Thymus (tissue), 11 donors: ENCODE measurements around the gene ADCY10. TPM values are rescaled to one million over a fixed set of nuclear protein-coding genes. Genes with fewer than 3 reads are reported as not detected.

ENCODE experiments used
- DNase-seq, 9 donors: peaks; one replicate each; pipeline ENCODE4 v3.0.0-alpha.2; 2013; ENCODE audit warnings: low spot score in 9 of 9, low read depth in 6 of 9, missing footprints in 1 of 9
- H3K27ac ChIP-seq, 2 donors: one replicate each; pipeline ENCODE4 v1.5.1; 2013; ENCODE audit warnings: control low read depth in 1 of 2, low read depth in 1 of 2, low read length in 1 of 2, mild to moderate bottlenecking in 1 of 2, moderate library complexity in 1 of 2
- H3K27me3 ChIP-seq, 2 donors: one replicate each; pipeline ENCODE4 v1.5.1; 2013; ENCODE audit warnings: low read length in 1 of 2; ENCODE audit not compliant: control insufficient read depth in 2 of 2, insufficient read depth in 1 of 2
- H3K36me3 ChIP-seq, 2 donors: one replicate each; pipeline ENCODE4 v1.5.1; 2013; ENCODE audit warnings: low read length in 1 of 2, mild to moderate bottlenecking in 1 of 2, moderate library complexity in 1 of 2; ENCODE audit not compliant: control insufficient read depth in 2 of 2, insufficient read depth in 2 of 2
- H3K4me1 ChIP-seq, 2 donors: one replicate each; pipeline ENCODE4 v1.5.1; 2013; ENCODE audit warnings: low read length in 2 of 2; ENCODE audit not compliant: control insufficient read depth in 2 of 2, insufficient read depth in 2 of 2
- H3K4me3 ChIP-seq, 2 donors: one replicate each; pipeline ENCODE4 v1.5.1; 2013; ENCODE audit warnings: low read length in 2 of 2, control low read depth in 1 of 2, mild to moderate bottlenecking in 1 of 2
- H3K9me3 ChIP-seq, 2 donors: one replicate each; pipeline ENCODE4 v1.5.1; 2013; ENCODE audit warnings: low read length in 1 of 2, mild to moderate bottlenecking in 1 of 2; ENCODE audit not compliant: control insufficient read depth in 2 of 2, insufficient read depth in 1 of 2
- WGBS: extraction: QIAGEN DNeasy Blood & Tissue Kit; methylation state at CpG from one replicate; pipeline ENCODE4 v1.1.7; 2013; 5-methylcytosine and 5-hydroxymethylcytosine counted together
- polyA plus RNA-seq: library from polyadenylated mRNA; stranded (reverse); fragments of 200-250 nt; gene quantifications from one replicate; pipeline ENCODE4 v1.2.3, GENCODE V29; 2013
- total RNA-seq: library from RNA; stranded (reverse); fragments of 120-200 nt; gene quantifications from one replicate; pipeline ENCODE4 v1.2.4, GENCODE V29; 2013
- donor health status: healthy.

ADCY10 gene
- total and polyA plus RNA-seq, 2 donors = 0.09 to 0.30 TPM

- H3K27ac ChIP-seq = no peak overlapping the region
- 49% methylated on average over 2 of the region's 2 CpGs for WGBS
- H3K9me3 ChIP-seq = no peaks in the 10 kb centered on the region
- H3K4me3 ChIP-seq = no peak overlapping the region
- H3K27me3 ChIP-seq = no peaks in the 10 kb centered on the region
- no peaks in the 10 kb centered on the region for H3K36me3 ChIP-seq
- peaks cover 0 to 3% of the 10 kb centered on the region in 2 donors for H3K4me1 ChIP-seq
- DNase-seq = no peak
These were observed 84.1 kb downstream of the ADCY10 start for GRCh38 chr1:167829868-167830267.

GRCh38 chr1:167826127-167826526, 87.8 kb downstream of the ADCY10 start:
- Histone ChIP-seq H3K36me3 (no peaks in the 10 kb centered on the region), H3K9me3 (no peaks in the 10 kb centered on the region), H3K27ac (no peak overlapping the region), H3K27me3 (no peaks in the 10 kb centered on the region), H3K4me3 (no peak overlapping the region), H3K4me1 (peaks cover 2% of the 10 kb centered on the region in 2 donors)
- DNase-seq = no peak
- 96% methylated on average over 4 of the region's 4 CpGs for WGBS

GRCh38 chr1:167825419-167826079, 88.4 kb downstream of the ADCY10 start:
- Histone ChIP-seq H3K4me3 (no peak overlapping the region), H3K27ac (no peak overlapping the region), H3K36me3 (no peaks in the 10 kb centered on the region), H3K27me3 (peaks cover 0 to 2% of the 10 kb centered on the region in 2 donors), H3K4me1 (peaks cover 2% of the 10 kb centered on the region in 2 donors), H3K9me3 (no peaks in the 10 kb centered on the region)
- WGBS = 93% methylated on average over 4 of the region's 4 CpGs
- DNase-seq = no peak

- Histone ChIP-seq H3K9me3 (no peaks in the 10 kb centered on the region), H3K36me3 (no peaks in the 10 kb centered on the region), H3K4me1 (peaks cover 2 to 8% of the 10 kb centered on the region in 2 donors), H3K27me3 (peaks cover 0 to 3% of the 10 kb centered on the region in 2 donors), H3K4me3 (no peak overlapping the region), H3K27ac (no peak overlapping the region)
- whole genome bisulfite sequencing = 91% methylated on average over 9 of the region's 9 CpGs
- no peak for DNase-seq
These were observed 89.7 kb downstream of the ADCY10 start for GRCh38 chr1:167824163-167824794.

- H3K27me3 ChIP-seq = peaks cover 0 to 3% of the 10 kb centered on the region in 2 donors
- no peak overlapping the region for H3K4me3 ChIP-seq
- DNase-seq = peak in 2 of 9 donors; percentile 9 to 18
- H3K36me3 ChIP-seq = no peaks in the 10 kb centered on the region
- H3K27ac ChIP-seq = no peak overlapping the region
- H3K9me3 ChIP-seq = no peaks in the 10 kb centered on the region
- whole genome bisulfite sequencing = 86% methylated on average over 4 of the region's 4 CpGs
- H3K4me1 ChIP-seq = peaks cover 2 to 8% of the 10 kb centered on the region in 2 donors
These were observed 91.8 kb downstream of the ADCY10 start for GRCh38 chr1:167821969-167822685.

- WGBS = 99% methylated on average over 6 of the region's 6 CpGs
- Histone ChIP-seq H3K36me3 (no peaks in the 10 kb centered on the region), H3K27ac (no peak overlapping the region), H3K27me3 (peaks cover 0 to 3% of the 10 kb centered on the region in 2 donors), H3K4me1 (peaks cover 2 to 8% of the 10 kb centered on the region in 2 donors), H3K4me3 (no peak overlapping the region), H3K9me3 (no peaks in the 10 kb centered on the region)
- DNase-seq = no peak
These were observed 92.6 kb downstream of the ADCY10 start for GRCh38 chr1:167821356-167821685.

GRCh38 chr1:167820684-167821355, 93.1 kb downstream of the ADCY10 start:
- Histone ChIP-seq H3K4me1 (peaks cover 2 to 8% of the 10 kb centered on the region in 2 donors), H3K36me3 (no peaks in the 10 kb centered on the region), H3K27me3 (peaks cover 0 to 3% of the 10 kb centered on the region in 2 donors), H3K4me3 (no peak overlapping the region), H3K27ac (no peak overlapping the region), H3K9me3 (no peaks in the 10 kb centered on the region)
- WGBS = 94% methylated on average over 12 of the region's 12 CpGs
- DNase-seq = no peak

- Histone ChIP-seq H3K27ac (peak overlapping the region in 1 of 2 donors; percentile 25), H3K4me1 (peaks cover 2 to 8% of the 10 kb centered on the region in 2 donors), H3K4me3 (peak overlapping the region; percentile 28 to 30), H3K27me3 (peaks cover 0 to 3% of the 10 kb centered on the region in 2 donors), H3K9me3 (no peaks in the 10 kb centered on the region), H3K36me3 (no peaks in the 10 kb centered on the region)
- peak in 2 of 9 donors; percentile 18 to 32 for DNase-seq
- WGBS = 14% methylated on average over 35 of the region's 35 CpGs
These were observed 93.9 kb downstream of the ADCY10 start for GRCh38 chr1:167819849-167820683.
